Stimulated activated CD8-positive, alpha-beta memory T cell treated with anti-CD3 and anti-CD28 coated beads, Interleukin-7, amount 100 ng/mL, for 4 hours (primary cell): ENCODE data around the gene PIGQ.

ENCODE experiments used
- DNase-seq, 2 donors: peaks; one replicate each; pipeline ENCODE4 v3.0.0-alpha.2; 2020; ENCODE audit warnings: low read depth in 2 of 2

The PIGQ gene

DNA sequence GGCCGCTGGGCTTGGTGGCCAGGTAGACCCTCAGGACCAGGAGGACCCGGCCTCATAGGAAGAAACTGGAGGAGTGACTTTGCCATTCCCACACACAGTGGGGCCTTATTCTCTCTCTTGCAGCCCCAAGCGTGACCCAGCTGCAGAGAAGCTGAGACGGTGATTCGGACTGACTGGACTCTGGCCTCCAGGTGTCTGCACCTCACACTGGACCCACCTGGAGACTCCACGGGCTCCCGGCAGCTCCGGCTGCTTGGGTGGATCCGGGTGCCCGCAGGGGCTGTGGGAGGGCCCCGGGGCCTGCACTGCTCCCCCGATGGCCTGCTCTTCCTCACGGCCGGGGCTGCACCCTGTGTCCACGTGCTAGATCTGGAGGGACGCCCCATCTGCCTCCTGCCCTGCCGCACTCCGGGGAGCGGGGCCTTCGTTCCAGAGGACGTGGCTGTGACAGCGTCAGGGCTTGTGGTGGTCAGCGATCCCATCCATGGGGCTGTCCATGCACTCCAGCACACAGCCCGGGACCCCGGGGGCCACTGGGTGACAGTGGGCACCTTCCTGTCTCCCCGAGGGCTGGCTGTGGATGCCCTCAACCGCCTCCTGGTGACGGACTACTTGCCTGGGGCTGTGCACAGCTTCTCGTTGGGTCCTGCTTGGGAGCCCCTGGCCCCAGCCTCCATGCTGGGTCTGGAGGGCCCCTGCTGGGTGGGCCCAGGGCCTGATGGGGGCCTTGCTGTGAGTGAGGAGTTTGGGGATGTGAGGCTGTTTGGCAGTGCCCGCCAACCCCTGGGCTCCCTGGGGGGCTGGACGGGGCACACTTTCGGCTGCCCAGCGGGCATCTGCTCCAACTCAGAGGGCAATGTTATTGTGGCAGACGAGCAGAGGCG, 2.2 kb upstream of the PIGQ start:
- no peak for DNase-seq

DNA sequence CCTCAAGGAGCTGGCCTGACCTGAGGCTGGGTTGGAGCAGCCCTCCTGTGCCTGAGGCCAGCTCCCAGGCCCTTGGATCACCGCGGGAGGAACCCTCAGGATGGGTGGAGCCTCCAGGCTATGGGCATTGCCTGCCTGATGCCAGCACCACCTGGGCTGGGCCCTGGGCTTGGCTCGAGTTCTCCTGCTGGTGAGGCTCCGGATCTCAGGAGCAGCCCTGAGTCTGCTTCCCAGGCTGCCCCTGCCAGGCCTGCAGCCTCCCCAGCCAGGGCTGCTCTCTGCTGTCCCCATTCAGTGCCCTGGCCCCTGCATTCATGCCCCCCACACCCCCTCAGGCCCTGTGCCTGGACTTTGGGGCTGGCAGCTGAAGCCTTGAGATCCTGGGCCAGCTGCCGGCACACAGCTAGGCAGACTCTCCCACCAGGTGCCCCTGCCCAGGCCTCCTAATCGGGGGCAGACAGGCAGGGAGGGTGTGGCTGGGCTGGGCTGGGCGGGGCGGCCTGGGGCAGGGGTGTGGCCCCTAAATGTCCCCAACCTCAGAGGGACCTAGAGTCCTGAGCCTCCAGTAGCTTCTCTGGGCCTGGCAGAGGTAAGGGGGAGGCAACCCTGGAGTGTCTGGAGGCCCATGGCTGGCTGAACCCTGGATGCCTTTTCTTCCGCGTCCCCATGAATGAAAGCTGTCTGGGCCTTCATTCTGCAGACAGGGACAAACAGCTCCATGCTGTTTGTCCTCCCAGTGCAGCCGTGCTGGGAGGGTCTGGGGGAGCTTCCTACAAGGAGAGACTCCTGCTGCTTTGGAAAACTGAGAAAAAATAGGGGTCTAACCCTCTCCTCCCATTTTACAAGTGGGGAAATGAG, 1.1 kb upstream of the PIGQ start:
- no peak for DNase-seq

DNA sequence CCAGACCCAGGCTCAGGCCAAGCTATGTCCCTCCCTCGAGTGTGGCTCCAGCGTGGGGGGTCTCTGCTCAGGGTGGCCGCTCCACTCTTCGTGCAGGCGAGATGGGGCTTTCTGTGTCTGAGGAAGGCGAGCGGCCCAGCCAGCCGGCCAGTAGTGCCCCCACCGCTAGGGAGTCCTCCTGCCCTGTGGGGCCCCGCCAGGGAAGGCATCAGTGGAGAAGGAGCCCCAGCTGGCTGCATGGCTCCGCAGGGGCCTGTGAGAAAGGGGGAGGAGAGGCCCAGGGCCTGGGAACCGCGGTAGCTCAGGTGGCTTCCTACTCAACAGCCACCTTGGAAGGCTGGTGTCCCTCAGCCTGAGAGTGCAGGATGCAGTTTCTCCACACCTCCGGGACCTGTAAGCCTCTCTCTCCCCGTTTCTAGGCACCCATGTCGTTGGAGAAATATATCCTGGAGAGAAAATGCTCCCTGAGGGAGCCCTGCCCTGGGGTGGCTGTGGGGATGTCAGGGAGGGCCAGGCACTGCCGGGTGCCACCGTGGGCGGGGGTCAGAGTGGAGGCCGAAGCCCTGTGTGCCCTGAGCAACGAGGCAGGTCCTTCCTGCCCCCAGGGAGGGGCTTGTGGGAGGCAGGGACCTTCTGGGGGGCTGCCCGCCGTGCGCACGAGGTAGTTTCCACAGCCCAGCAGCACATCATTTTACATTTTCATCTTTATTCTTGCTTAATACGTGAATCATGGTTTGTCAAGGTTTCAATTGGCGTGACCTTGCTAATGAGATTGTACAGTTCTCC, 3.3 kb downstream of the PIGQ start:
- DNase-seq, result no peak

DNA sequence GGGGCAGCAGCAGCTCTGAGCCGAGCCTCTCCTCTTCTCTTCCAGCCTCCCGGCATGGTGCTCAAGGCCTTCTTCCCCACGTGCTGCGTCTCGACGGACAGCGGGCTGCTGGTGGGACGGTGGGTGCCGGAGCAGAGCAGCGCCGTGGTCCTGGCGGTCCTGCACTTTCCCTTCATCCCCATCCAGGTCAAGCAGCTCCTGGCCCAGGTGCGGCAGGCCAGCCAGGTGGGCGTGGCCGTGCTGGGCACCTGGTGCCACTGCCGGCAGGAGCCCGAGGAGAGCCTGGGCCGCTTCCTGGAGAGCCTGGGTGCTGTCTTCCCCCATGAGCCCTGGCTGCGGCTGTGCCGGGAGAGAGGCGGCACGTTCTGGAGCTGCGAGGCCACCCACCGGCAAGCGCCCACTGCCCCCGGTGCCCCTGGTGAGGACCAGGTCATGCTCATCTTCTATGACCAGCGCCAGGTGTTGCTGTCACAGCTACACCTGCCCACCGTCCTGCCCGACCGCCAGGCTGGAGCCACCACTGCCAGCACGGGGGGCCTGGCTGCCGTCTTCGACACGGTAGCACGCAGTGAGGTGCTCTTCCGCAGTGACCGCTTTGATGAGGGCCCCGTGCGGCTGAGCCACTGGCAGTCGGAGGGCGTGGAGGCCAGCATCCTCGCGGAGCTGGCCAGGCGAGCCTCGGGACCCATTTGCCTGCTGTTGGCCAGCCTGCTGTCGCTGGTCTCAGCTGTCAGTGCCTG, 4.4 kb downstream of the PIGQ start:
- no peak for DNase-seq

DNA sequence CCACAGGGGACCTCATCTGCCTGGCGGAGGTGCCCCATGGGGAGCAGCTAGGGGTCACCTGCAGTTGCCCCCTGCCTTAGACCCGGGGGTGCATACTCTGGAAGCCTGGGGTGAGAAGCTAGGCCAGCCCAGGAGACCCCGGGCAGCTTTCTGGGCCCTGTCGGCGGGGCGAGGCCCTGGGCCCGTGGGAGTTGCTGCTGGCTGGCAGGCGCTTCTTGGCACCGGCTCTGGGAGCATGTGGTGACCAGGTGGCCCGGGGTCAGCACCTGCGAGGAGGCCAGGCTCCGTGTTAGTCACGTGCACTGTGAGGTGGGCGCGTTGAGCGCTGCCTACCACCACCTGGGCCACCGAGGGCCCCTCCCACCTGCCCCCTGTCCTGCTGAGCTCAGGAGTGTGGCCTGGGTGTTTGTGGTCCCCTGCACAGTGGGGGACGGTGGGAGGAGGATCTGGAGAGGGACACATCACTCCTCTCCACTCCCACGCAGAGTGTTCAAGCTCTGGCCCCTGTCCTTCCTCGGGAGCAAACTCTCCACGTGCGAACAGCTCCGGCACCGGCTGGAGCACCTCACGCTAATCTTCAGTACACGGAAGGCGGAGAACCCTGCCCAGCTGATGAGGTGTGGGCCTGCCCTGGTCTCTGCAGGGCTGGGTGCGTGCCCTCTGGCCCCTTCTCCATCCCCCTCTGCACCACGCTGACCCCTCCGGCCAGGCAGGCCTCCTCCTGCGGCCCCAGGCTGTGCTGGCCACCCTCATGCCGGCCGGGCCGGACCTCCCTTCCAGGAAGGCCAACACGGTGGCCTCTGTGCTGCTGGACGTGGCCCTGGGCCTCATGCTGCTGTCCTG, 5.8 kb downstream of the PIGQ start:
- no peak for DNase-seq

DNA sequence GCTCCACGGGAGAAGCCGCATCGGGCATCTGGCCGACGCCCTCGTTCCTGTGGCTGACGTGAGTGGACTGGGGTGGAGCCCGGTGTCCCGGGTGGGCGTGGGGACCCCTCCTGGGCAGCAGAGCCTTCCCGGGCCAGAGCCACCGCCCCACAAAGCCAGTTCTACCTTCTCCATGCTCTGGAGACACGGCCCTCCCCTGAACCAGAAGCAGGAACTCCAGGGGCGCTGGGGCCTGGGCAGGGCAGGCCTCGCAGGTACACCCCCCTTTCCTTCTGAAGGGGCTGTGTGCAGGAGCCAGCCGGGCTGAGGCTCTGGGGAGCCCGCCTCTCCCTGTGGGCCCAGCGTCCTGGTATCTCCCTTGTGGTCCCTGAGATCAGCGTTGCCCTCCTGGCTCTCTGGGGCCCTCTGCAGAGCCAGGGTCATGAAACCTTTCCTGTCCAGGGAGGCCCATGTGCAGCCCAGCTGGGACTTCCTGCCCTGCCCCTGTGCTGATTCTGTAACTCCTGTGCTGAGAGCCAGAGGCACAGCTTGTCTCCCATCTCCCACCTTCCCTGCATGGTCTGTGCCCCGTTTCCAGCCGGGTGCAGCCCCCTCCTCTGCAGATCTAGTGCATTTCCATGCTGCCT, 6.5 kb downstream of the PIGQ start:
- DNase-seq, result no peak

DNA sequence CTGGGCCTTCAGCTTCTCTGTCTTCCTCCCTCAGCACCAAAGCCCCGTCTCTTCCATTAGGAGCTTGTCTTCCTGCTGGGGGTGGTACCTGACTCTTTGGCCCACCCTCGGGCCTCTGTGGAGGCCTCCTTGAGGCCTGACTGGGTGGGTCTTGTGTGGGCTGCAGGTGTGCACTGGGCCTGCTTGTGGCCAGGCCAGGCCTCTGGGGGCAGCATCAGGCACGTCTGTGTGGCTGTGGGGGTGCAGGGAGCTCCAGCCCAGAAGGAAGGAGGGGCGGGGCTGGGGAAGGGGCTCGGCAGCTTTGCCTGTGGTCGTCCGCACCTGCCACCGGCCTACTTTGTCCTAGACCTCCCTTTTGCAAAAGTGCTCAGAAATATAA, 7.0 kb downstream of the PIGQ start:
- DNase-seq, result no peak

DNA sequence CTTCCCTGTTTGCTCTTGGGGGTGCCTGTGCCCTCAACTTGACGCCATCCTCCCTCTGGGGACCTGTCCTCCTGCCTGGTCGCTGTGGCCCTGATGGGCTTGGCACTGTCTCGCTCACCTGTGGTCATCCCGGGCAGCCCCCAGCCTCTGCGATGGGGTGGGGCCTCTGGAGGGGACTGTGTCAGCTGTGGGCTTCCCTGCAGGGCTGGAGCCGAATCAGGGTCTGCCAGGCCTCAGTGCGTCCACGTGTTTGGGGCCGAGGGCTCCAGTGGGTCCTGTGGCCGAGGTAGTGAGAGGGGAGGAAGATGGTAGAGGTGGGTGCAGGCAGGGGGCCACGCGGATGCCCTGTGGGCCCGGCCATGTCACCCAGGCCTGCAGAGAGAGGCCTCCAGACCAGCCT, 8.0 kb downstream of the PIGQ start:
- no peak for DNase-seq

DNA sequence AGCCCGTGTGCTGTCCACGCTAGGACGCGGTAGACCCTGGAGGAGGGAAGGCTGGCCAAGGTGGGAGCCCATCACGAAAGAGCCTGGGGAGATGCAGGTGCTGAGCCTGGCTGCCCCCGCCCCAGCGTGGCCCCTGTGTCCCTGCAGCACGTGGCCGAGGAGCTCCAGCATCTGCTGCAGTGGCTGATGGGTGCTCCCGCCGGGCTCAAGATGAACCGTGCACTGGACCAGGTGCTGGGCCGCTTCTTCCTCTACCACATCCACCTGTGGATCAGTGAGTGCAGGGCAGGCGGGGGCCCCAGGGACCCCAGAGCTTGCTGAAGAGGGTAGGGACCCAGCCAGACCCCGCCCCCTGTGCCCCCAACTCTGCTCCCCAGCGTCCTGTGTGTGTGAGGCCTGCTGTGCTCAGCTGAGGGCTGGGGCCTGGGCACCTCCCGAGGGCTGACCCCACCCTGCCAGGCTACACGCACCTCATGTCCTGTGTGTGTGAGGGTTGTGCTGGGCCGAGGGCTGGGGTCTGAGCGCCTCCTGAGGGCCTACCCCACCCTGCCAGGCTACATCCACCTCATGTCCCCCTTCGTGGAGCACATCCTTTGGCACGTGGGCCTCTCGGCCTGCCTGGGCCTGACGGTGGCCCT, 8.6 kb downstream of the PIGQ start:
- no peak for DNase-seq

DNA sequence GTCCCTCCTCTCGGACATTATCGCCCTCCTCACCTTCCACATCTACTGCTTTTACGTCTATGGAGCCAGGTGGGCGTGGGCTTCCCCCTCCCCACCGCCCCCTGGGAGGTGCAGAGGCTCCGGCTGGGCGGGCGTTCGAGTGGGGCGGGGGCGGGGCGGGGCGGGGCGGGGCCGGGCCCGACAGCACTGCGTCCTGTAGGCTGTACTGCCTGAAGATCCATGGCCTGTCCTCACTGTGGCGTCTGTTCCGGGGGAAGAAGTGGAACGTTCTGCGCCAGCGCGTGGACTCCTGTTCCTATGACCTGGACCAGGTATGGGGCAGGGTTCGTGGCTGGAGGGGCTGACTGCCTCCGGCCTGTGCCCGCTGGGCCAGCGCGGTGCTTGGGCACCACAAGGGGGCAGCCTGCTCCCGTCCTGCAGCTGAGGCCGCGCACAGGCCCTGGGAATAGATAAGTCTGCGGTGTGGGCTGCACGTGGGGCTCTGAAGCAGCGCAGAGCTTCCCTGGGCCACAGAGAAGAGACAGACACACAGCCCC, 9.2 kb downstream of the PIGQ start:
- DNase-seq, result peak in 1 of 2 donors; percentile 38

DNA sequence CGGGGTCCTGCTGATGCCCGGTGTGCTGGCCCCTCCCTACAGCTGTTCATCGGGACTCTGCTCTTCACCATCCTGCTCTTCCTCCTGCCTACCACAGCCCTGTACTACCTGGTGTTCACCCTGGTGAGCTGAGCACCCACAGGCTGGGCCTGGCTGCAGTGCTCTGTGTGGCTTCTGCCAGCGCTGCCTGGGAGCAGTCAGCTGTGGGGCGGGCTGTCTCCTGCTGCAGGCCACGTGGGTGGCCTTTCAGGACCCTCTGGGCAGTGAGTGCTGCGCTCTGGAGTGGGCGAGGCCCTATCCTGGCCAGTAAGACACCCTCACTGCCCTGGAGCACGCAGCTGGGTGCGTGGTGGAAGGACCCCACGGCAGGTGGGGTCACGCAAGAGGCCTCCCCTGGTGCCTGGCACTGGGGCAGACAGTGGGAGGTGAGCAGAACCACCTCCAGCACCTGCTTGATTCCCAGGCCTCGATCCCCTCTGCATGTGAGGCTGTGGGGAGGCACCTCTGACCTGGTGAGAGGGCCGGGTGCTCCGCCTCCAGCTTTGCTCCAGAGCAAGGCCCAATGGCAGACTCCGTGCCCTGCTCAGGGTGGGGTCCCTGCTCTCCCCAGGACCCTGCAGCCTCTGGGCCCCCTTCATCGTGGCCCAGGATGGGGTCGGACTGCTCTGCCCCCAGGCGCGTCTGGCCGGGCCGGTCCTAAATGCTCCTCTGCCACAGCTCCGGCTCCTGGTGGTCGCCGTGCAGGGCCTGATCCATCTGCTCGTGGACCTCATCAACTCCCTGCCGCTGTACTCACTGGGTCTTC, 10.6 kb downstream of the PIGQ start:
- DNase-seq, result no peak

DNA sequence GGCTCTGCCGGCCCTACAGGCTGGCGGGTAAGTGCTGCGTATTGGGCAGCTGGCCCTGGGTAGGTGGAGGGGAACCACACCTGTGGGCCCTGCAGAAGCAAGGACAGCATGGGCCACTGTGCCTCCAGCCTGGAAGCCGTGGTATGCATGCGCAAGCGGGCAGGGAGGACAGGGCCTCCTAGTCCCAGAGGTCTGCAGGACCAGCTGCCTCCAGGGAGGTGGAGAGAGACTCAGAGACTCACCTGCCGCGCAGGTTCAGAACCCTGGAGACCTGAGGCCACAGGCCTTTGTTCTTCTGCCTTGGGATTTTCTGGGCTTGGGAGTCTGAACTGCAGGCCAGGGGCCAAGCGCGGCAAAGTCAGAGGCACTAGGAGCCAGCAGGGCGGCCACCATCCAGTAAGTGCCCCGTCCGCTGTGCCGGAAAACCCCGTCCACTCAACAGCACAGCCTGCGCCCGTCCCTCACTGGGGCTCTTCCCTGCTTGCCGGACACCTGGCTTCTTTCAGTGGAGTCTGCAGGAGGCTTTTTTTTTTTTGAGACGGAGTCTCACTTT, 11.3 kb downstream of the PIGQ start:
- no peak for DNase-seq

DNA sequence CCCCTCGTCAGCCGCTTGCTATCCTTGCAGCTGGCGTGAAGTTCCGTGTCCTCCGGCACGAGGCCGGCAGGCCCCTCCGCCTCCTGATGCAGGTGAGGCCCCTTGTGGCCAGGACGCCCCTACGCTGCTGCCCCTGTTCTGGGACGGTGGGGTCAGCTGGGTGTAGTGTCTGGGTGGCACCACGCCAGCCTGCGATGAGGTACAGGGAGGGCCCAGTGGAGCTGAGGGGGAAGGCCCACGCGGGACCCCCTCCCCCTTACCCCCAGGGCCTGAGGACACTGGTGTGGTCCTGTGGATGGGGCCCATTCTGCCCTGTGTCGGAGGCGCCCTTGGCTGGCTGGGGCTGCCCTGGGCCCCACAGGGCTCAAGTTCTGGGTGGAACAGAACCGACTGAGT, 12.4 kb downstream of the PIGQ start:
- no peak for DNase-seq

DNA sequence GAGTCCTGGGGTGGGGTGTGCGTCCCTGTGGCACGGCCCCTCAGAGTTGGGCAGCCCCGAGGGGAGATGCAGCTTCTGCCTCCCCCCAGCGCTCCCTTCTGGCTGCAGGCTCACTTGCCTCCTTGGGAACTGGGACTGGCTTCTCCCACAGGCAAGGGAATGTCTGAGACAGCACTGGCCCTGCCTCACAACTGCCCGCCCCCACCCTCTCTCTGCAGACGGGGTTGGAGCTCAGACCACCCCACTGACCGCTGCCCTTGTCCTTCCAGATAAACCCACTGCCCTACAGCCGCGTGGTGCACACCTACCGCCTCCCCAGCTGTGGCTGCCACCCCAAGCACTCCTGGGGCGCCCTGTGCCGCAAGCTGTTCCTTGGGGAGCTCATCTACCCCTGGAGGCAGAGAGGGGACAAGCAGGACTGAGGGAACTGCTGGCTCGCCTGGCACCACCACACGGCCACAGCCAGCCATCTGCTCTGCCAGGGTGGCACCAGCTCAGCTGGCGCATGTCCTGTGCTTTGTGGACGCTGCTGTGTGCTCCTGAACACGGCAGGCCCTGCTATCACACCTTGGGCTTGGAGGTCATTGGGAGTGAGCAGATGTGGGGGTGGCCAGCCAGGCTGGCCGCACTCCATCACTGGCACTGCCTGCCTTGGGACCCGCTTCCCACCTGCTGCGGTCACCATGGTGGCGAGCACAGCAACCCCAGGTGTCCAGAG, 13.0 kb downstream of the PIGQ start:
- DNase-seq, result no peak

DNA sequence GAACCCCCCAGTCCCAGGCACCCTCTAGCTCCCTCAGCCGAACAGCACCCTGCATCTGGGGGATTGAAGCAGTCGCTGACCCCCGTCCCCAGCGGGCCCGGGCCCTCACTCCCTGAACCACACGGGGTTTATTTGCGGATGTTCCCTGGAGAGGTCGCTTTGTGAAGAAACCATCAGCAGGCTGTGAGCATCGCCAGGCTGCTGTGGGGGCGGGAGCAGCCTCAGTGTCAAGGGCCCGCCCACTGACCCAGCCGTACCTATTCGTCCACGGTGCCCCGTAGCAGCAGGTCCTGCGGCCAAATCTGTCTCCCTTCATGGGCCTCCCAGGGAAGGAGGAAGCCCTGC, 13.7 kb downstream of the PIGQ start:
- no peak for DNase-seq

DNA sequence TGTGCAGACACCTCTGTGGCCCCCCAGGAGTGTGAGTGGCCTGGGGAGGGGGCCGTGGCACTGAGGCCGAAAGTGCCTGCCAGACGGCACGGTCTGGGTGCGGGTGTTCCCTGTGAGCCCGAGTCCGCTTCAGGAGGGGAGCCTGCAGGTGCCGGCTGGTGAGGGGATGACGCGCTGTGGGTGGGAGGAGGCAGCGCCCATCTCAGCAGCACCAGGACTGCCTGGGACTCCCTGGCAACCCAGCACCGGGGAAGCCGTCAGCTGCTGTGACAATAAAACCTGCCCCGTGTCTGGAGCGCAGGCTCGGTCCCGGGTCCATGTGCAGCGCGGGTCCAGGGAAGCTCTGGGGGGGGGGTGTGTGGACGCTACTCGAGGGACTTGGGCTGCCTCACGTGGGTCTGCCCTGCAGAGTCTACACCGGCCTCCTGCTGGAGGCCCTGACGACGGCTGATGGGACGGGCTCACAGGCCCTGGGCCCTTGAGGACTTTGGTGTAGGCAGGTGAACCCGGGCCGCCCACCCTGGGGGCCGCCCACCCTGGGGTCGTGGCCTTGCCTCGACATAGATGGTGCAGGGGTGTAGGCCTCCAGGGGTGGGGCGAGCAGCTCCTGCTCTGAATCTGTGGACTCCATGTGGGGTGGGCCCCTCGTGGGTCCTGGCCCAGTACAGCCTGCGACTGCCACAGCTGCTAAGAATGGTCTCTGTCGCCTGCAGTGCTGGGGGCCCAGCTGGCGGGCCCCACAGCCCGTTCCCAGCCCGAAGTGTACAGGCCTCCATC, 14.2 kb downstream of the PIGQ start:
- DNase-seq, result no peak

DNA sequence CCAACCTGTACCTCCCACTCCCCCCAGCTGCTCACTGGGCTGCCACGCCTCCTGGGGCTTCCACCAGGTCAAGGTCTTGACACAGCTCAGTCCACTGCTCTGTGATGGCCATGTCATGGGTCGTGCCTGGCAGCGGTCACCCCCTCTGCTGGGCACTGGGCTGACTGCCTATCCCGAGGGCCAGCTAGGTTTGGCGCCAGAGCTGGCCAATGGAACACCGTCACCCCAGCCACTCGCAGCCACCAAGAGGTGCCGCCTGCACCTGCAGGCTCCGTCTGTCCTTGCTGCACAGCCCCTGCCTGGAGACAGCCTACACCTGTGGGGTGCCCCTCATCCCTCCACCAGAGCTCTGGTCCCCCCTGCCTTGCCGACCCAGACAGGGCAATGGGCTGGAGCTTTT, 15.6 kb downstream of the PIGQ start:
- no peak for DNase-seq
